ENCODE data around the gene PNPLA2.
A peak's percentile ranks its signal among the peaks of the same experiment; 100 is the strongest.

DNA sequence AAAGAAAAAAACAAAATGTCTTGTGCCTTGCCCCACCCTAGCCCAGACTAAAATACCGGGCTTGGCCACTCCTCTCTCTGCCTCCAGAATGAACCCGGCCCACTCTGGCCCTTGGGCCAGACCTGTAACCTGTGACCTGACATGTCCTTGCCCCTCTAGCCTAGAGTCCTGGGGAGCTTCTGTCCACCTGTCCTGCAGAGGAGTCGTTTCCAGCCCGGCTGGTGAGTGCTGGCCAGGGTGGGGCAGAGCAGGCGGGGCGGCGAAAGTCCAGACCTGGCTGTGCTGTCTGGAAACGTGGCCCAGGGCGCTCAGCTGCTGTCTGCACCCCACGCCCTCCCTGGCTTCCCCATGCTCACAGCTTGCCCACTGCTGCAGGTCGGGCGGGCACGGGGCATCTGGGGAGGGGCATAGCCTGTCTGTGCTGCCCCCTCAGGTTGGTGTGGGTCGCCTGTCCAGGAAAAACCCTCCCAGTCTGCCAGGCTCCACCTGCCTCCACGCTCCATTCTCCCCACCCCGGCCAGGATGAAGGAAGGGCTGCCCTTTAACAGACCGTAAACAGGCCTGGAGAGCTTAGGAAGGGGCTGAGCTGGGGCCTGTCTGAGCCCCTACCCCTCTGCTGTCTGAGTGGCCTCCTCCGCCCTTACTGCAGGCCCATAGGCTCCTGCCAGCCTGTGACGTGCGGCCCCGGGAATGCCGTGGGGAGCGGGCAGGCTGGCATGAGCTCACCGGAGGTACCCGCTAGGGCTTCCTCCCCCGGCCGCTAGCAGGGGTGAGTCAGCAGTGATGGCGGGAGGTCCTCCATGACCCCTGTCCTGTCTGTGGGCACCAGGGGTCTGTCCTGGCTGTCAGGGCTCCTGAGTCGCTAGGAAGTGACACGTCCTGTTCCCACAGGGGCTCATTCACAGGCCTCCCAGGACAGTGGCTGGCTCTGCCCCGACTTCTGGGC is 15.9 kb downstream of the PNPLA2 start:
- TF ChIP-seq EZH2 (IDR thresholded peaks at IDR 0.05; ENCODE audit: low read length, unreplicated experiment): no peak
- TF ChIP-seq, protein P1, sequence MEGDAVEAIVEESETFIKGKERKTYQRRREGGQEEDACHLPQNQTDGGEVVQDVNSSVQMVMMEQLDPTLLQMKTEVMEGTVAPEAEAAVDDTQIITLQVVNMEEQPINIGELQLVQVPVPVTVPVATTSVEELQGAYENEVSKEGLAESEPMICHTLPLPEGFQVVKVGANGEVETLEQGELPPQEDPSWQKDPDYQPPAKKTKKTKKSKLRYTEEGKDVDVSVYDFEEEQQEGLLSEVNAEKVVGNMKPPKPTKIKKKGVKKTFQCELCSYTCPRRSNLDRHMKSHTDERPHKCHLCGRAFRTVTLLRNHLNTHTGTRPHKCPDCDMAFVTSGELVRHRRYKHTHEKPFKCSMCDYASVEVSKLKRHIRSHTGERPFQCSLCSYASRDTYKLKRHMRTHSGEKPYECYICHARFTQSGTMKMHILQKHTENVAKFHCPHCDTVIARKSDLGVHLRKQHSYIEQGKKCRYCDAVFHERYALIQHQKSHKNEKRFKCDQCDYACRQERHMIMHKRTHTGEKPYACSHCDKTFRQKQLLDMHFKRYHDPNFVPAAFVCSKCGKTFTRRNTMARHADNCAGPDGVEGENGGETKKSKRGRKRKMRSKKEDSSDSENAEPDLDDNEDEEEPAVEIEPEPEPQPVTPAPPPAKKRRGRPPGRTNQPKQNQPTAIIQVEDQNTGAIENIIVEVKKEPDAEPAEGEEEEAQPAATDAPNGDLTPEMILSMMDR (conservative IDR thresholded peaks at IDR 0.05; ENCODE audit: low read depth, low read length): 0 out of 2 replicates have a peak, but pooled peaks have one; percentile 13

Measured in PC-3 (cell line).